ENCODE results near the gene ZNF76. TPM values are rescaled to one million over a fixed set of nuclear protein-coding genes. Genes with fewer than 3 reads are reported as not detected.

The ZNF76 gene
- total RNA-seq, 2 donors from 2014 or later: 39.5 to 75.5 TPM

- Histone ChIP-seq H3K9me3 (no peaks in the 10 kb centered on the region), H3K27me3 (replicated peaks; ENCODE audit: insufficient read depth) (no peaks in the 10 kb centered on the region), H3K4me1 (replicated peaks) (no peaks in the 10 kb centered on the region), H3K36me3 (peaks cover 0 to 4% of the 10 kb centered on the region in 2 donors), H3K4me3 (peak overlapping the region; percentile 77 to 96), H3K27ac (peak overlapping the region; percentile 93 to 95)
- intact Hi-C loops (cut with DNase I): loop anchor here (2.0 to 10.0 kb wide), 2 partner anchors 71 to 391 kb away; partner anchors contain the start of gene ARMC12
- TF ChIP-seq POLR2AphosphoS5 (IDR thresholded peaks at IDR 0.05): peak; percentile 1
- no peak for TF ChIP-seq CTCF (IDR thresholded peaks at IDR 0.05)
- WGBS: 26% methylated on average over 6 of the region's 6 CpGs
- no peak for DNase-seq (ENCODE audit: low spot score)
Observed at GRCh38 chr6:35343835-35344550, 84.5 kb downstream of the ZNF76 start.

Other genes starting within 250 kb of the ZNF76 start
- gene TCP11, start 118.4 kb upstream of the ZNF76 start, total RNA-seq: 10 to 100 TPM in 1 of 2 donors, under 1 TPM in 1; 0.87 to 33.3 TPM
- gene SCUBE3, start 45.8 kb upstream of the ZNF76 start, total RNA-seq: 1 to 10 TPM; 2.0 to 3.4 TPM
- gene DEF6, start 38.1 kb downstream of the ZNF76 start, total RNA-seq: 10 to 100 TPM; 20.2 to 33.4 TPM
- 10 to 100 TPM; 21.2 to 24.1 TPM for gene PPARD, start 82.8 kb downstream of the ZNF76 start, total RNA-seq
- gene FANCE, start 192.6 kb downstream of the ZNF76 start, total RNA-seq: 10 to 100 TPM in 1 of 2 donors, 1 to 10 TPM in 1; 7.5 to 14.0 TPM
- gene RPL10A, start 208.7 kb downstream of the ZNF76 start, total RNA-seq: 1,000 to 10,000 TPM in 1 of 2 donors, 100 to 1,000 TPM in 1; 897 to 2,172 TPM
- 10 to 100 TPM; 34.1 to 41.1 TPM for gene TEAD3, start 237.3 kb downstream of the ZNF76 start, total RNA-seq